HepG2 (cell line): ENCODE measurements around the gene MT4. TPM values are rescaled to one million over a fixed set of nuclear protein-coding genes. Genes with fewer than 3 reads are reported as not detected.

Experiments used
- ARHGAP35 ChIP-seq: sonication (generic); formaldehyde crosslinking; IDR thresholded peaks from 2 replicates; pipeline ENCODE4 v1.9.0; 2022; ENCODE audit warnings: mild to moderate bottlenecking, inconsistent platforms, moderate library complexity, missing genetic modification reagents, borderline replicate concordance
- KAT8 ChIP-seq: IDR thresholded peaks from 2 replicates; pipeline ENCODE4 v1.6.1; 2016; ENCODE audit warnings: missing genetic modification reagents, missing compliant biosample characterization
- KDM5B ChIP-seq: sonication (generic); formaldehyde crosslinking; IDR thresholded peaks from 2 replicates; pipeline ENCODE4 v1.4.0; 2020; ENCODE audit warnings: missing genetic modification reagents, mild to moderate bottlenecking, borderline replicate concordance
- MED1 ChIP-seq: sonication (generic); formaldehyde crosslinking; IDR thresholded peaks from 2 replicates; pipeline ENCODE4 v1.4.0; 2020; ENCODE audit warnings: missing genetic modification reagents
- MXD4 ChIP-seq: IDR thresholded peaks from 2 replicates; pipeline ENCODE4 v1.6.1; 2016; ENCODE audit warnings: mild to moderate bottlenecking, missing biosample characterization, missing genetic modification reagents
- NR2F1 ChIP-seq, 2 experiments: fragments of 450-650 bp in 1 of 2; formaldehyde crosslinking in 1 of 2; IDR thresholded peaks; 2 replicates each; pipeline versions ENCODE4 v1.5.0 to v1.6.1; 2016 to 2020; ENCODE audit warnings: mild to moderate bottlenecking in 1 of 2, missing compliant biosample characterization in 1 of 2, missing genetic modification reagents in 1 of 2, moderate library complexity in 1 of 2
- PHF20 ChIP-seq: sonication (generic); formaldehyde crosslinking; IDR thresholded peaks from 2 replicates; pipeline ENCODE4 v1.5.0; 2020; ENCODE audit warnings: mild to moderate bottlenecking, missing genetic modification reagents
- RFX5 ChIP-seq: IDR thresholded peaks from 2 replicates; pipeline ENCODE4 v1.6.1; 2011; ENCODE audit warnings: low read depth, low read length, improper control_type of control experiment
- ZNF451 ChIP-seq: sonication (generic); formaldehyde crosslinking; IDR thresholded peaks from 2 replicates; pipeline ENCODE4 v1.5.0; 2020; ENCODE audit warnings: mild to moderate bottlenecking, missing genetic modification reagents
- ZNF768 ChIP-seq: sonication (generic); formaldehyde crosslinking; IDR thresholded peaks from 2 replicates; pipeline ENCODE4 v1.4.0; 2020; ENCODE audit warnings: missing genetic modification reagents
- polyA plus RNA-seq, 8 experiments: library from polyadenylated mRNA; depleted of rRNA in 3 of 8; stranded (reverse) in 7 of 8; unstranded in 1 of 8; fragments of >200 nt; fragmentation: Illumina TruSeq in 4 of 8; extraction: Trizol in 4 of 8; gene quantifications; 2 replicates each; pipeline versions ENCODE4 v1.2.1 to v1.2.3, GENCODE V29; 2011 to 2016; ENCODE audit warnings: low read depth in 4 of 8, missing spikeins in 1 of 8, mixed read lengths in 1 of 8; ENCODE audit not compliant: insufficient read depth in 1 of 8
- total RNA-seq, 5 experiments: library from RNA; depleted of rRNA; stranded (reverse); fragments of >200 nt; fragmentation: Illumina TruSeq; extraction: Trizol; gene quantifications; 2 replicates each; pipeline ENCODE4 v1.2.3, GENCODE V29; 2016; ENCODE audit warnings: low read depth in 1 of 5
- TF ChIP-seq, protein P1 (sequence below): sonication (generic); formaldehyde crosslinking; IDR thresholded peaks from 2 replicates; pipeline ENCODE4 v1.4.0; 2020; ENCODE audit warnings: missing genetic modification reagents, borderline replicate concordance
- TF ChIP-seq, protein P2 (sequence below): sonication (generic); formaldehyde crosslinking; IDR thresholded peaks from 2 replicates; pipeline ENCODE4 v1.5.1; 2020; ENCODE audit warnings: missing genetic modification reagents, mild to moderate bottlenecking, borderline replicate concordance
- TF ChIP-seq, protein P3 (sequence below): sonication (generic); formaldehyde crosslinking; IDR thresholded peaks from 2 replicates; pipeline ENCODE4 v1.8.1; 2023; ENCODE audit warnings: mild to moderate bottlenecking, missing genetic modification reagents, borderline replicate concordance
- TF ChIP-seq, protein P4 (sequence below): sonication (generic); formaldehyde crosslinking; IDR thresholded peaks from 2 replicates; pipeline ENCODE4 v1.4.0; 2020; ENCODE audit warnings: missing genetic modification reagents
- TF ChIP-seq, protein P5 (sequence below): sonication (generic); formaldehyde crosslinking; IDR thresholded peaks from 2 replicates; pipeline ENCODE4 v1.4.0; 2020; ENCODE audit warnings: missing genetic modification reagents
- TF ChIP-seq, protein P6 (sequence below): IDR thresholded peaks from 2 replicates; pipeline ENCODE4 v1.6.1; 2012; ENCODE audit warnings: inconsistent platforms

The MT4 gene
- total and polyA plus RNA-seq, 2 of the 13 experiments (the other 11 are each of a cell fraction or from before 2014, with no cell fraction given), result not detected

DNA sequence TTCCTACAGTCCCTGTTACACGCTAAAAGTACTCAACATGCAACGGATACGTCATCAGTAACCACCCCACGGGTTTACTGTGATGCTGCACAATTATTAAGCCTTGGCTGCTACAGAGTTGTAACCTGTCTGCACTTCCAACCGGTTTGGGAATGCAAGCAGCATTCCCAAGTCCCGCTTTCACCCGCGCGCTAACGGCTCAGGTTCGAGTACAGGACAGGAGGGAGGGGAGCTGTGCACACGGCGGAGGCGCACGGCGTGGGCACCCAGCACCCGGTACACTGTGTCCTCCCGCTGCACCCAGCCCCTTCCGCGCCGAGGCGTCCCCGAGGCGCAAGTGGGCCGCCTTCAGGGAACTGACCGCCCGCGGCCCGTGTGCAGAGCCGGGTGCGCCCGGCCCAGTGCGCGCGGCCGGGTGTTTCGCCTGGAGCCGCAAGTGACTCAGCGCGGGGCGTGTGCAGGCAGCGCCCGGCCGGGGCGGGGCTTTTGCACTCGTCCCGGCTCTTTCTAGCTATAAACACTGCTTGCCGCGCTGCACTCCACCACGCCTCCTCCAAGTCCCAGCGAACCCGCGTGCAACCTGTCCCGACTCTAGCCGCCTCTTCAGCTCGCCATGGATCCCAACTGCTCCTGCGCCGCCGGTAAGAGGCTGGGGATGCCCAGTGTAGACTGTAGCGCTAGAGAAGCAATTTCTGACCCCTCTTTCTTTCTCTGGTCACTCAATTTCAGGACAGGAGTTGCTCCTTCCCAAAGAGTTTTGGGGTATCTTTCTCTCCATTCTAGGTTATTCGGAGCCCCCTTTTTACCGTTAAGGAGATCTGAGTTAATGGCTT lies 43.4 kb downstream of the MT4 start, which contains the start of gene MT2A (continued):
- TF ChIP-seq, protein P1, sequence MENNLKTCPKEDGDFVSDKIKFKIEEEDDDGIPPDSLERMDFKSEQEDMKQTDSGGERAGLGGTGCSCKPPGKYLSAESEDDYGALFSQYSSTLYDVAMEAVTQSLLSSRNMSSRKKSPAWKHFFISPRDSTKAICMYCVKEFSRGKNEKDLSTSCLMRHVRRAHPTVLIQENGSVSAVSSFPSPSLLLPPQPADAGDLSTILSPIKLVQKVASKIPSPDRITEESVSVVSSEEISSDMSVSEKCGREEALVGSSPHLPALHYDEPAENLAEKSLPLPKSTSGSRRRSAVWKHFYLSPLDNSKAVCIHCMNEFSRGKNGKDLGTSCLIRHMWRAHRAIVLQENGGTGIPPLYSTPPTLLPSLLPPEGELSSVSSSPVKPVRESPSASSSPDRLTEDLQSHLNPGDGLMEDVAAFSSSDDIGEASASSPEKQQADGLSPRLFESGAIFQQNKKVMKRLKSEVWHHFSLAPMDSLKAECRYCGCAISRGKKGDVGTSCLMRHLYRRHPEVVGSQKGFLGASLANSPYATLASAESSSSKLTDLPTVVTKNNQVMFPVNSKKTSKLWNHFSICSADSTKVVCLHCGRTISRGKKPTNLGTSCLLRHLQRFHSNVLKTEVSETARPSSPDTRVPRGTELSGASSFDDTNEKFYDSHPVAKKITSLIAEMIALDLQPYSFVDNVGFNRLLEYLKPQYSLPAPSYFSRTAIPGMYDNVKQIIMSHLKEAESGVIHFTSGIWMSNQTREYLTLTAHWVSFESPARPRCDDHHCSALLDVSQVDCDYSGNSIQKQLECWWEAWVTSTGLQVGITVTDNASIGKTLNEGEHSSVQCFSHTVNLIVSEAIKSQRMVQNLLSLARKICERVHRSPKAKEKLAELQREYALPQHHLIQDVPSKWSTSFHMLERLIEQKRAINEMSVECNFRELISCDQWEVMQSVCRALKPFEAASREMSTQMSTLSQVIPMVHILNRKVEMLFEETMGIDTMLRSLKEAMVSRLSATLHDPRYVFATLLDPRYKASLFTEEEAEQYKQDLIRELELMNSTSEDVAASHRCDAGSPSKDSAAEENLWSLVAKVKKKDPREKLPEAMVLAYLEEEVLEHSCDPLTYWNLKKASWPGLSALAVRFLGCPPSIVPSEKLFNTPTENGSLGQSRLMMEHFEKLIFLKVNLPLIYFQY (CRISPR knock-in tag), result peak; percentile 94; the same call in 1 of the 2 replicates
- no peak; the same call in 1 of the 2 replicates for TF ChIP-seq PHF20 (CRISPR knock-in tag)
- TF ChIP-seq RFX5, result peak; percentile 91
- TF ChIP-seq NR2F1 (CRISPR knock-in tag; IDR thresholded peaks at IDR 0.05), result no peak
- TF ChIP-seq, protein P2, sequence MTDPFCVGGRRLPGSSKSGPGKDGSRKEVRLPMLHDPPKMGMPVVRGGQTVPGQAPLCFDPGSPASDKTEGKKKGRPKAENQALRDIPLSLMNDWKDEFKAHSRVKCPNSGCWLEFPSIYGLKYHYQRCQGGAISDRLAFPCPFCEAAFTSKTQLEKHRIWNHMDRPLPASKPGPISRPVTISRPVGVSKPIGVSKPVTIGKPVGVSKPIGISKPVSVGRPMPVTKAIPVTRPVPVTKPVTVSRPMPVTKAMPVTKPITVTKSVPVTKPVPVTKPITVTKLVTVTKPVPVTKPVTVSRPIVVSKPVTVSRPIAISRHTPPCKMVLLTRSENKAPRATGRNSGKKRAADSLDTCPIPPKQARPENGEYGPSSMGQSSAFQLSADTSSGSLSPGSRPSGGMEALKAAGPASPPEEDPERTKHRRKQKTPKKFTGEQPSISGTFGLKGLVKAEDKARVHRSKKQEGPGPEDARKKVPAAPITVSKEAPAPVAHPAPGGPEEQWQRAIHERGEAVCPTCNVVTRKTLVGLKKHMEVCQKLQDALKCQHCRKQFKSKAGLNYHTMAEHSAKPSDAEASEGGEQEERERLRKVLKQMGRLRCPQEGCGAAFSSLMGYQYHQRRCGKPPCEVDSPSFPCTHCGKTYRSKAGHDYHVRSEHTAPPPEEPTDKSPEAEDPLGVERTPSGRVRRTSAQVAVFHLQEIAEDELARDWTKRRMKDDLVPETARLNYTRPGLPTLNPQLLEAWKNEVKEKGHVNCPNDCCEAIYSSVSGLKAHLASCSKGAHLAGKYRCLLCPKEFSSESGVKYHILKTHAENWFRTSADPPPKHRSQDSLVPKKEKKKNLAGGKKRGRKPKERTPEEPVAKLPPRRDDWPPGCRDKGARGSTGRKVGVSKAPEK (CRISPR knock-in tag), result peak; percentile 63; the same call in 1 of the 2 replicates
- peak; percentile 88 for TF ChIP-seq MXD4
- no peak; the same call in none of the 2 replicates for TF ChIP-seq ARHGAP35 (CRISPR knock-in tag)
- peak; percentile 92 for TF ChIP-seq MED1 (CRISPR knock-in tag)
- TF ChIP-seq, protein P3, sequence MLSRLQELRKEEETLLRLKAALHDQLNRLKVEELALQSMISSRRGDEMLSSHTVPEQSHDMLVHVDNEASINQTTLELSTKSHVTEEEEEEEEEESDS (CRISPR knock-in tag), result 0 out of 2 replicates have a peak, but pooled peaks have one; percentile 31
- TF ChIP-seq, protein P4, sequence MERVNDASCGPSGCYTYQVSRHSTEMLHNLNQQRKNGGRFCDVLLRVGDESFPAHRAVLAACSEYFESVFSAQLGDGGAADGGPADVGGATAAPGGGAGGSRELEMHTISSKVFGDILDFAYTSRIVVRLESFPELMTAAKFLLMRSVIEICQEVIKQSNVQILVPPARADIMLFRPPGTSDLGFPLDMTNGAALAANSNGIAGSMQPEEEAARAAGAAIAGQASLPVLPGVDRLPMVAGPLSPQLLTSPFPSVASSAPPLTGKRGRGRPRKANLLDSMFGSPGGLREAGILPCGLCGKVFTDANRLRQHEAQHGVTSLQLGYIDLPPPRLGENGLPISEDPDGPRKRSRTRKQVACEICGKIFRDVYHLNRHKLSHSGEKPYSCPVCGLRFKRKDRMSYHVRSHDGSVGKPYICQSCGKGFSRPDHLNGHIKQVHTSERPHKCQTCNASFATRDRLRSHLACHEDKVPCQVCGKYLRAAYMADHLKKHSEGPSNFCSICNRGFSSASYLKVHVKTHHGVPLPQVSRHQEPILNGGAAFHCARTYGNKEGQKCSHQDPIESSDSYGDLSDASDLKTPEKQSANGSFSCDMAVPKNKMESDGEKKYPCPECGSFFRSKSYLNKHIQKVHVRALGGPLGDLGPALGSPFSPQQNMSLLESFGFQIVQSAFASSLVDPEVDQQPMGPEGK (CRISPR knock-in tag), result peak; percentile 39; the same call in 1 of the 2 replicates
- TF ChIP-seq, protein P5, sequence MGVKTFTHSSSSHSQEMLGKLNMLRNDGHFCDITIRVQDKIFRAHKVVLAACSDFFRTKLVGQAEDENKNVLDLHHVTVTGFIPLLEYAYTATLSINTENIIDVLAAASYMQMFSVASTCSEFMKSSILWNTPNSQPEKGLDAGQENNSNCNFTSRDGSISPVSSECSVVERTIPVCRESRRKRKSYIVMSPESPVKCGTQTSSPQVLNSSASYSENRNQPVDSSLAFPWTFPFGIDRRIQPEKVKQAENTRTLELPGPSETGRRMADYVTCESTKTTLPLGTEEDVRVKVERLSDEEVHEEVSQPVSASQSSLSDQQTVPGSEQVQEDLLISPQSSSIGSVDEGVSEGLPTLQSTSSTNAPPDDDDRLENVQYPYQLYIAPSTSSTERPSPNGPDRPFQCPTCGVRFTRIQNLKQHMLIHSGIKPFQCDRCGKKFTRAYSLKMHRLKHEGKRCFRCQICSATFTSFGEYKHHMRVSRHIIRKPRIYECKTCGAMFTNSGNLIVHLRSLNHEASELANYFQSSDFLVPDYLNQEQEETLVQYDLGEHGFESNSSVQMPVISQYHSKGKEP (CRISPR knock-in tag), result no peak
- peak; percentile 90 for TF ChIP-seq ZNF768
- no peak for TF ChIP-seq ZNF451 (CRISPR knock-in tag)
- TF ChIP-seq, protein P6, sequence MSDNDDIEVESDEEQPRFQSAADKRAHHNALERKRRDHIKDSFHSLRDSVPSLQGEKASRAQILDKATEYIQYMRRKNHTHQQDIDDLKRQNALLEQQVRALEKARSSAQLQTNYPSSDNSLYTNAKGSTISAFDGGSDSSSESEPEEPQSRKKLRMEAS, result peak; percentile 91
- TF ChIP-seq KDM5B (CRISPR knock-in tag), result peak; percentile 91
- TF ChIP-seq KAT8 (CRISPR knock-in tag), result peak; percentile 69; the same call in 1 of the 2 replicates
